GM21367 (cell line): ENCODE results near the gene ISYNA1.

Experiments
- ATAC-seq: cut with Tn5 transposase; IDR thresholded peaks from one replicate; pipeline ENCODE4 v1.9.1; 2021; ENCODE audit not compliant: unreplicated experiment

The ISYNA1 gene

DNA sequence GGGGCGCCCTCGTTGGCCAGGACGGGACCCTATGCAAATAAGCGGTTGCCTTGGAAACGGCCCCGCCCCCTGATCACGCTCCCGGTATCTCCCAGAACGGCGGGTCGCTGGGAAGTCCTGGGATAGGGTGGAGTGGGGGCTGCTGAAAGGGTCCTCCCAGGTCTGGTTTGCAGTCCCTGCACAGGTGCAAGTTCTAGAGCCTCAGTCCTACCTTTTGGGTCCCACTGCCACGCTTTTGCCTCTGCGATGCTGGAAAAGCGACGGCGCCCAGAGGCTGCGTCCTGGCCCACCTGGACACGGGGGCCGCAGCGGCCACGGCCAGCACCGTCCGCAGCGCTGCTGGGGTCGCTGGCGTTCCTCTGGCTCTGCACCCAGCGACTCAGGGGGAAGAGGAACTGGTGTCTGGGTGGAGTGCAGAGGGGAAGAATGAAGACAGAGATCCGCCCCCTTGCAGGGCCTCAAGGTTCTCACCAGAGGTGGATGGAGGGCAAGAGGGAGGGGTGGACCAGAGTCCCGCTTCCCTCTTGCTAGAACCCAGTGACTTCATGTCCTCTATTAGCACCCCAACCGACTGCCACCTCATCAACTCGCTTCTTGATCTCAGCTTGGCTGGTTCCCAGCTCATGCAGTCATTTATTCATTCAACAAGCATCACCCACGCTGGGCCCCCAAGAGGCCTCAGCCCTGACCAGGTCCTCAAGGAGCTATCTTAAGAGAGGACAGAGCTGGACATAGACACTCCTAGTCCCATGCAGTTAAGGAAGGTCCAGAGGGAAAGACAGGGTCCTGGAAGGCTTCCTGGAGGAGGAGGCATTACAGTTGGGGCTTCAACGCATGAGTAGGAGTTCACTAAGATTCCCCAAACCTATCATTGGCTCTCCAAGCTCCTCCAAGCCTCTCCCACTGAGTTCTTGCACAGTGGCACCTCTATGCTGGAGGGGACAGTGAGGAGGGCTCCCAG, 40.4 kb downstream of the ISYNA1 start, which contains the start of gene LRRC25:
TSS of gene LRRC25 (minus strand) at position 381 of the 961 bp plus-strand sequence. CDS start 659 bp downstream, outside the sequence.
- no peak for ATAC-seq

DNA sequence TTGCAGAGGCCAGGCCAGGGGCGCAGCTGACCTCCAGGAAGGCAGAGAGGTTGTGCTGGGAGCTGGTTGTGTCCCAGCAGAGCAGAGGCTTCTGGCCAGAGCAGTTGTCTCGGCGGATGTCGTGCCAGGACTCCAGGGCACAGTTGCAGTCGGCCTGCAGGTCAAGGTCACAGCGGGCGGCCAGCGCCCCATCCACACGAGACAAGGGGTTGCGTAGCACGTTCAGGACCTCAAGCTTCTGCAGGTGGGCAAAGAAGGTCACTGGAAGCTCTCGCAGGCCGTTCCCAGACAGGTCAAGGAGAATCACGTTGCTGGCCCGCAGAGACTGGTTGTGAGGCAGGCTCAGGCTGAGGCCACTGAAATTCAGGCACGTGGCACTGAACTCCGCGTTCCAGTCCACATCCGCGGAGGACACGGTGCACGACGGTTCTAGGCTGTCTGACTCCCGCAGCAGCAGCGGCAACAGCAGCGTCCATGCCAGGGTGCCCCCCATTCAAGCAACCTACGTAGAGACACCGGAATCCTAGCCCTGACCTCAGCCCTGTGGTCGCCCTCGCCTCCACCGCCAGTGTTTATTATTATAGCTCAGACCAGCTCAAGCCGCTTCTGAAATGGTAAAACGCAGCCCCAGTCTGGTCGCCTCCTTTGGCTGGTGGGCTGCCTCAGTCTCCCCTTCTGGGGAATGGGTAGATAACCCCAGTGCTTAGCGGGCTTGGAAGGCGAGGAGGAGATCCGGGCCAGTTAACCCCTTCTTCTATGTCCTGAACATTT, 41.3 kb downstream of the ISYNA1 start:
- ATAC-seq: no peak

- ATAC-seq: no peak
Observed at GRCh38 chr19:18393836-18394235, 44.1 kb downstream of the ISYNA1 start.

DNA sequence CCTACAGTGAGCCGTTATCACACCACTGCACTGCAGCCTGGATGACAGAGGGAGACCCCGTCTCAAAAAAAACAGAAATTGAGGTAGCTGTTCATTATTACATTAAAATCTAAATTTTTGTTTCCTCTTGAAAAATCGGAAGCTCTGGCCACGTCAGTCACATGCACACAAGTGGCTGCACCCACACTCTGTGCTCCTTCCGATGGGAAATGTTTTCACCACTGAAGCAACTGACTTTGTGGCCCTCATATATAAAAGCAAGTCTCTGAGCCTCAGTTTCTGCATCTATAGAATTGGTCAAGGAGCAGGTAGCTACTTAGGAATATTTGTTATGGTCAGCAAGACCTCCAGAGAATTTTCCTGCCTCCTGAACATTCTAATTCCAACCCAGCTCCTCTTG, 45.0 kb downstream of the ISYNA1 start:
- ATAC-seq: no peak

GRCh38 chr19:18392417-18392816, 45.5 kb downstream of the ISYNA1 start:
- no peak for ATAC-seq

DNA sequence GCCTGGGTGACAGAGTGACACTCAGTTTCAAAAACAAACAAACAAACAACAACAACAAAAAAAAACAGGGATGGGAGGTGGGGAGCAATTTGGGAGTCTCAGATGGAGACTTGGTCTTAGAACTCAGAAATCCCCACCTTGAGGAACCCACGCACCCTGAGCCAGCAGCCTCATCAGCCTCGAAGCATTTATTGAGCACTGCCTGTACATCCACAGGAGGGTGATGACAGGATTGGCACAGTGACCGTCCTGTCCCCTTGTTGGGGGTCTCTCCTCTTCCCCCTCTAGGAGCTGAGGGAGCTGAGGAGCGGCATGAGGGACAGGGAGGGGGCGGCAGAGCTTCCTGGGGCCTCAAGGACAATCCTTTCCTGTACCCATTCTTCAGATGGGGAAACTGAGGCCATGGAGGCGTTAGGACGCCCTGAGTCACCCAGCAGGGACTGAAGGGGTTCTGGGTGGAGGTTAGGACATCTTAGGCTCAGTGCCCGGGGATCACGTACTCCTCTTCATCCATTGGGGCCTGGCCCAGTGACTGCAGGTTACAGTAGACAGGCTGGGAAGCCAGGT, 46.3 kb downstream of the ISYNA1 start:
- ATAC-seq: no peak

DNA sequence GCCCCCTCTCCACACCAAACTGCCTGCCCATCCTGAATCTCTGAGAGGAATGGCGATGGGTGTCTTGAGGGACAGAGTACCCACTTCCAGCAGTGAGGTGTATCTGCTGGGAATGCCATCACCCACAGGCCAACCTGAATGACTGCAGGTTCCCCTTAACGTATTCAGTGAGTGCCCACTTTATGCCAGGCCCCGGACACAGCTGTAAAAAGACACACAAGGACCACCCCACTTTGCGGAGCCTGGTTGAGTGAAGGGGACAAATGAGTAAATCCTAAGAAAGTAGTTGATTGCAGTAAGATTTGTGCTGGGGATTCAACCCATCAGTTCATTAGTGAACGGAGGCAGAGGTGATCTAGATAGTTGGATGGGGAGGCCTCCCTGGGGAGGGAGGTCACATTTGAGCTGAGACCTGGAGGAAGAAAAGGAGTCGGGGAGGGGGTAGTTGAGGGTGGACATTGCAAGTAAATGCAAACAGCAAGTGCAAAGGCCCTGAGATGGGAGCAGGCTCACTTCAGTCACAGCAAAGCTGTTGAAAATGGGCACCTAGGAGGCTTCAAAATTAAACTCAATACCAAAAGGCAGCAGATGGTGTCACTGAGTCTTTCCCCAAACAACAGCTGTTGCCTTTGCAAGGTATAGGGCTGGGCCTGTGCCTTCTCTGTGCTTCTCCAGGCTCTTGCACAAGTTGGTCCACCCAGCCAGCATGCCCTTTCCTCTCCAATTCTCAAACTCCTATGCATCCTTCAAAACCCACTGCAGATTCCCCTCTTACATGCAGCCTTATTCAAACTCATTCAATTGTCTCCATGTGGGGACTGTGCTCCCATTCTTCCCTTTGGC, 47.6 kb downstream of the ISYNA1 start:
- no peak for ATAC-seq

GRCh38 chr19:18389726-18390064, 48.2 kb downstream of the ISYNA1 start:
- no peak for ATAC-seq

GRCh38 chr19:18388960-18389725, 48.8 kb downstream of the ISYNA1 start:
- no peak for ATAC-seq

- ATAC-seq: no peak
Observed at GRCh38 chr19:18388100-18388959, 49.6 kb downstream of the ISYNA1 start.

DNA sequence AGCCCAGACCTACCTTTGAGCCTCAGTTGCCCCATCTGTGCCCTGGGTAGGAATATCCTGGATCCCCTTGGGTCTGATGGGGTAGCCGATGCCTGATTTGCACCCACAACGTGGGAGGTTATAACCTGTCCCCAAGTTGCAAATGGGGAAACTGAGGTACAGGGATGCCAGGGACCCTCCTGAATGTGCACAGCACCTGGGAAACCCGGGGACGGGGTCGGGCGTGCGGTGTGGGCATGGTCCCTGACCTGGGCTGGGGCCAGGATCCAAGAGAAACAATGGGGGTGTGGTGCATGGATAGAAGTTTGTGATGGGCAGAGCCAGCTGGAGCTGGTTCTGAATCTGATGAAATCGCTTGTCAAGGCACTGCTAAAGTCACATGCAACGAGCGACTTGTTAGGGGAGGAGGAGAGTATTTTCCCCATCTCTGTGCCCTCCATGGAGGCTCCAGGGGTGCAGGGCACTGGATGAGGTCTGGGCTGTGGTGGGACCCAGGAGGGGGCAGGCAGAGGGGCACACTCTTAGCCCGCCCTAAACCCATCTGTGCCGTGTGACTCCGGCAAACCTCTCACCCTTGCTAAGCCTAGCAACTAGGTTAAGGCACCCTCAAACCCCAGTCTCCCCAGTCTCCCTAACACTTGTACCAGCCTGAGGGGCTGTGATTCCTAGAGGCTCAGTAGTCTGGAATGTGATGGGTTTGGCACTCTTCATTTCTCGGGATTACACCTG, 51.2 kb downstream of the ISYNA1 start:
- ATAC-seq: no peak

DNA sequence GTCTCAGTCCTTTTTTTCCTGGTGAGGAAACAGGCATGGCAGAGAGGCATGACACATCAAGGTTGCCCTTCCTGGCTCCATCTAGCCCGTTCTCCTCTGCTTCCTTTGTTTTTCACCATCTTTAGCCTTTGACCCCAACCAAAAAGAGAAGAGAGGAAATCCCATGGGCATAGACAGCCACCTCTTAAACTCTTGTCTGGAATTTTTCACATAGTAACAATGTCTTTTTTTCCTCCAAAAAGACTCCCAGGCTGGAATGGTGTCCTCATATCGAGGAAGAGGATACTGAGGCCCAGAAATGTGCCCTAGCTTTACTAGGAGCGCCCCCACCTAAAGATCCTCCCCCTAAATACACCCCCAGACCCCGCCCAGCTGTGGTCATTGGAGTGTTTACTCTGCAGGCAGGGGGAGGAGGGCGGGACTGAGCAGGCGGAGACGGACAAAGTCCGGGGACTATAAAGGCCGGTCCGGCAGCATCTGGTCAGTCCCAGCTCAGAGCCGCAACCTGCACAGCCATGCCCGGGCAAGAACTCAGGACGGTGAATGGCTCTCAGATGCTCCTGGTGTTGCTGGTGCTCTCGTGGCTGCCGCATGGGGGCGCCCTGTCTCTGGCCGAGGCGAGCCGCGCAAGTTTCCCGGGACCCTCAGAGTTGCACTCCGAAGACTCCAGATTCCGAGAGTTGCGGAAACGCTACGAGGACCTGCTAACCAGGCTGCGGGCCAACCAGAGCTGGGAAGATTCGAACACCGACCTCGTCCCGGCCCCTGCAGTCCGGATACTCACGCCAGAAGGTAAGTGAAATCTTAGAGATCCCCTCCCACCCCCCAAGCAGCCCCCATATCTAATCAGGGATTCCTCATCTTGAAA, 52.0 kb downstream of the ISYNA1 start, which contains the start of gene GDF15:
TSS of gene GDF15 (plus strand) at position 484 of the 868 bp plus-strand sequence. CDS start at position 516, 32 bp downstream.
- ATAC-seq: no peak

- ATAC-seq: no peak
Observed at GRCh38 chr19:18385359-18385674, 52.6 kb downstream of the ISYNA1 start.

DNA sequence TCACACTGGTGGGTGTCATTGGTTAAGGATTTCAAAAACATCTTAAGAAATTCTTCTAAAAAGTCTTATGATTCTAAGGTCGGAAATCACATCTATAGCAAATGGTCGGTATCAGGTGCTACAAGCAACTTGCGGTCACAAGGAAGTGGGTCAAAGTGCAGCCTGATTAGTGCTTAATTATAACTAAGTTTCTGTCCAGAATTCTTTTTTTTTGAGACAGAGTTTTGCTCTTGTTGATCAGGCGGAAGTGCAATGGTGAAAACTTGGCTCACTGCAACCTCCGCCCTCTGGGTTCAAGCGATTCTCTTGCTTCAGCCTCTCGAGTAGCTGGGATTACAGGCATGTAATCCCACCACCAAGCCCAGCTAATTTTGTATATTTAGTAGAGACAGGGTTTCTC, 53.2 kb downstream of the ISYNA1 start:
- no peak for ATAC-seq
